Prostate gland (tissue), 2 donors: ENCODE data around the gene PRKAB2. TPM values are rescaled to one million over a fixed set of nuclear protein-coding genes. Genes with fewer than 3 reads are reported as not detected.
"Not testable (repeated sequence)": the region's sequence is repeated elsewhere in the genome, so short reads cannot be mapped to it uniquely, and the experiment has no call there.

Experiments used
- DNase-seq: peaks from one replicate; pipeline ENCODE4 v3.0.0-alpha.2; 2019; ENCODE audit warnings: low spot score
- H3K27ac ChIP-seq, 2 donors: fragments of 200-600 bp; sonication (generic); 2 replicates each; pipeline ENCODE4 v1.5.1; 2017 to 2019
- H3K27me3 ChIP-seq: fragments of 200-600 bp; sonication (generic); replicated peaks from 2 replicates; pipeline ENCODE4 v1.5.1; 2019; ENCODE audit not compliant: insufficient read depth
- H3K36me3 ChIP-seq, 2 donors: fragments of 200-600 bp; sonication (generic); 1 replicate in 1 of 2; 2 replicates in 1 of 2; pipeline versions ENCODE4 v1.5.1 to v1.8.1; 2017 to 2019
- H3K4me1 ChIP-seq: fragments of 200-600 bp; sonication (generic); replicated peaks from 2 replicates; pipeline ENCODE4 v1.5.1; 2019
- H3K4me3 ChIP-seq, 2 donors: fragments of 200-600 bp; sonication (generic); 2 replicates each; pipeline ENCODE4 v1.5.1; 2017 to 2019
- H3K9me3 ChIP-seq: fragments of 200-600 bp; sonication (generic); 2 replicates; pipeline ENCODE4 v1.5.1; 2017
- POLR2A ChIP-seq: fragments of 450-650 bp; IDR thresholded peaks from one replicate; pipeline ENCODE4 v1.6.1; 2016; ENCODE audit warnings: antibody characterized with exemption, mild to moderate bottlenecking
- POLR2AphosphoS5 ChIP-seq: sonication (generic); formaldehyde crosslinking; IDR thresholded peaks from one replicate; pipeline ENCODE4 v1.6.1; 2017; ENCODE audit warnings: antibody characterized with exemption
- WGBS: methylation state at CpG from one replicate; pipeline ENCODE4 v1.1.5; 2018; 5-methylcytosine and 5-hydroxymethylcytosine counted together
- intact Hi-C: fragments of 100-400 bp; cut with DNase I; formaldehyde crosslinking; loops from one replicate; pipeline ENCODE4 v1.14.2; 2022
- total RNA-seq, 2 donors: library from RNA; depleted of rRNA; stranded (reverse); fragments of >200 nt; gene quantifications; one replicate each; pipeline ENCODE4 v1.1.0, GENCODE V29; 2016
- TF ChIP-seq, protein P1 (sequence below), 4 experiments: fragments of 200-600 bp in 2 of 4; fragments of 450-650 bp in 2 of 4; sonication (generic) in 2 of 4; IDR thresholded peaks; 1 replicate in 3 of 4; 2 replicates in 1 of 4; pipeline ENCODE4 v1.5.1; 2016 to 2019; ENCODE audit warnings: antibody characterized with exemption in 4 of 4, mild to moderate bottlenecking in 2 of 4, moderate library complexity in 2 of 4

Gene PRKAB2
- total RNA-seq, 2 donors from 2014 or later, result 12.3 to 14.0 TPM

DNA sequence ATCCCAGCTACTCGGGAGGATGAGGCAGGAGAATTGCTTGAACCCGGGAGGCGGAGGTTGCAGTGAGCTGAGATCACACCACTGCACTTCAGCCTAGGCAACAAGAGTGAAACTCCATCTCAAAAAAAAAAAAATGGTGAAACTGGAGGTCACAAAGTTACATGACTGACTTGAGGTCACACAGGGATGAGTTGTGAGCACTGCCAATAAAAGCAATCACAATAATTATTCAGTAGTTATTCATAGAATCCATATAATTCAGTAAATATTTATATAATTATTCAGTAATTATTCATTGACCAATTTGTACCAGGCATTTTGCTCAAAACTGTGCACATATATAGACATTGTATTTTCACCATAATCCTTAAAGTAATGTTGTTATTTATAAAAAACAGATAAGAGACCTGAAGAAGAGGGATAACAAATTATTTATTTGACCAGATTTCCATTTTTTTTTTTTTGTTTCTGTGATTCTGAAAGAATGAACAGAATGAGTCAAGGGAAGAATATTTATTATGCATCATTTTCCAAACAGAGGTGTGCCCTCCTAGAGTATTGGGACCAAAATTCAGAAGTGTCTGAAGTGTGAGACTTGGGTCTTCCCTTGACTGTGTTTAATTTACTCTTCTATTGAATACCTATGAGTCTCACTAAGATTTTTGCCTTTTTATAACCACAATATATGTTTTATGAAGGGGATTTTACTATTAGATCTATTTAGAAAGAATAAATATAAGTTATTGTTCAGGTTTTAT is 43.0 kb downstream of the PRKAB2 start:
- no peaks in the 10 kb centered on the region for H3K36me3 ChIP-seq
- no peak overlapping the region for H3K27ac ChIP-seq
- no peak for TF ChIP-seq POLR2AphosphoS5
- TF ChIP-seq POLR2A, result no peak
- TF ChIP-seq, protein P1, sequence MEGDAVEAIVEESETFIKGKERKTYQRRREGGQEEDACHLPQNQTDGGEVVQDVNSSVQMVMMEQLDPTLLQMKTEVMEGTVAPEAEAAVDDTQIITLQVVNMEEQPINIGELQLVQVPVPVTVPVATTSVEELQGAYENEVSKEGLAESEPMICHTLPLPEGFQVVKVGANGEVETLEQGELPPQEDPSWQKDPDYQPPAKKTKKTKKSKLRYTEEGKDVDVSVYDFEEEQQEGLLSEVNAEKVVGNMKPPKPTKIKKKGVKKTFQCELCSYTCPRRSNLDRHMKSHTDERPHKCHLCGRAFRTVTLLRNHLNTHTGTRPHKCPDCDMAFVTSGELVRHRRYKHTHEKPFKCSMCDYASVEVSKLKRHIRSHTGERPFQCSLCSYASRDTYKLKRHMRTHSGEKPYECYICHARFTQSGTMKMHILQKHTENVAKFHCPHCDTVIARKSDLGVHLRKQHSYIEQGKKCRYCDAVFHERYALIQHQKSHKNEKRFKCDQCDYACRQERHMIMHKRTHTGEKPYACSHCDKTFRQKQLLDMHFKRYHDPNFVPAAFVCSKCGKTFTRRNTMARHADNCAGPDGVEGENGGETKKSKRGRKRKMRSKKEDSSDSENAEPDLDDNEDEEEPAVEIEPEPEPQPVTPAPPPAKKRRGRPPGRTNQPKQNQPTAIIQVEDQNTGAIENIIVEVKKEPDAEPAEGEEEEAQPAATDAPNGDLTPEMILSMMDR (IDR thresholded peaks at IDR 0.05), result no peak
- H3K27me3 ChIP-seq, result no peaks in the 10 kb centered on the region
- intact Hi-C loops, result no loop called here
- no peaks in the 10 kb centered on the region for H3K9me3 ChIP-seq
- no peak for DNase-seq
- no peaks in the 10 kb centered on the region for H3K4me1 ChIP-seq
- 91% methylated on average over 3 of the region's 3 CpGs for WGBS
- H3K4me3 ChIP-seq, result no peak overlapping the region

DNA sequence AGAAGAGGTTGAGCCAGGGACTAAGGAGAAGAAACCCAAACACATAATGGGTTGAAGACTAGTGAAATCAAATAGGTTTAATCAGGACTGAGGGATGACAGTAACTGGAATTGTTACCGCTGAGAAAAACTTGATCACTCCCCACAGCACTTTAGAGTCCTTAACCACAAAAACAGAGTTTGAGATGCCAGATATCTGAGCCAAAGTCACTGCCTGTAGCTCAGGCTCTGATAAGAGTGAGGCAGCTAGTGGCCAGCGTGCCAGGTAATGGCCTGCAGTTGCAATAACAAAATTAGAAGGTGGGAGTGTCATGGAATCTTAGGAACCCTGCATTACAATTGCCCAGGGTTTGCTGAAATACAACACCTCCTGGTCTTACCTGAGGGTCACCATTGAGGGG is 48.0 kb downstream of the PRKAB2 start:
- 53% methylated on average over 2 of the region's 2 CpGs for WGBS
- no peaks in the 10 kb centered on the region for H3K4me1 ChIP-seq
- H3K27ac ChIP-seq, result no peak overlapping the region
- H3K27me3 ChIP-seq, result no peaks in the 10 kb centered on the region
- no peaks in the 10 kb centered on the region for H3K9me3 ChIP-seq
- H3K4me3 ChIP-seq, result no peak overlapping the region
- intact Hi-C loops, result no loop called here
- H3K36me3 ChIP-seq, result no peaks in the 10 kb centered on the region
- DNase-seq, result no peak
- TF ChIP-seq POLR2AphosphoS5 (no peak), POLR2A (no peak)

DNA sequence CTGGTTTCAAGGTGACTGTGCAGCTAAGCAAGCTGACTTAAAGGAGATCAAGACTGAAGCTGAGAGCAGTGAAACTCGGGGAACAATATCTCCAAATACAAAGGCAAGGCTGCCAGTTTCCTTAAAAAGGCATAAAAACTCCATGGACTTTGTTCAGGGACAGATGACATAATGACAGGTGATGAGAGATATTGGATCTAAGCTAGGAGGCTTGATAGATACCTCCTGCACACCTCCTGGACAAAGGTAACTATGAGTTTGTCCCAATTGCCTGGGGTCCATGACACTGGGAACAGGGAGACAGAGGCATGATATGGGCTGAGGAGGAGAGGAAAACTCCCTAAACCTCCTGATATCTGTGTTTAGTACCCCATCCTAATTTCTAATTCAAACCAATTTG is 55.2 kb downstream of the PRKAB2 start:
- H3K36me3 ChIP-seq, result no peaks in the 10 kb centered on the region
- H3K4me3 ChIP-seq, result no peak overlapping the region
- no peaks in the 10 kb centered on the region for H3K9me3 ChIP-seq
- intact Hi-C loops, result no loop called here
- H3K27ac ChIP-seq, result no peak overlapping the region
- TF ChIP-seq POLR2A (no peak), POLR2AphosphoS5 (no peak)
- TF ChIP-seq, protein P1 (IDR thresholded peaks at IDR 0.05), result no peak
- no peaks in the 10 kb centered on the region for H3K4me1 ChIP-seq
- DNase-seq, result no peak
- H3K27me3 ChIP-seq, result no peaks in the 10 kb centered on the region
- WGBS, result 62% methylated on average over 1 of the region's 1 CpG

DNA sequence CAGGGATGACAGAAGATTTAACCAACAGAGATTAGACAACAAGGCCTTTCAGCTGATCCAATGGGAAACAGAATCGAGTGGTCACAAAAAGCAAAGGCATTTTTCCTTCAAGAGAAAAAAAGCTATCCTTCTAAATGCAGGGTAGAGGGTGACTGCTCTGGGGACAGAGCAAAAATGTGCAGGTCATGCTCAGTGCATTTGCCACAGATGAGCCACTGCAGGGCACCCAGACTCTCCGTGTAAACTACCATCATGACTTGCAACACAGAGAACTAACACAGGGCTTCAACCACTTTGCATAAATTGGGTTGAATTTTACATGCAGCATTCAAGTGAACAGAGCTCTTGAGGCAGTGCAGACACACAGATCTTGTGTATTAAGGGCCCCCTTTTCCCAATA is 56.8 kb downstream of the PRKAB2 start:
- TF ChIP-seq, protein P1 (IDR thresholded peaks at IDR 0.05), result no peak
- TF ChIP-seq POLR2A, result no peak
- H3K4me3 ChIP-seq, result no peak overlapping the region
- no peaks in the 10 kb centered on the region for H3K27me3 ChIP-seq
- H3K4me1 ChIP-seq, result no peaks in the 10 kb centered on the region
- H3K9me3 ChIP-seq, result no peaks in the 10 kb centered on the region
- WGBS, result 80% methylated on average over 2 of the region's 2 CpGs
- no peak overlapping the region for H3K27ac ChIP-seq
- H3K36me3 ChIP-seq, result no peaks in the 10 kb centered on the region
- DNase-seq, result no peak
- intact Hi-C loops, result no loop called here

DNA sequence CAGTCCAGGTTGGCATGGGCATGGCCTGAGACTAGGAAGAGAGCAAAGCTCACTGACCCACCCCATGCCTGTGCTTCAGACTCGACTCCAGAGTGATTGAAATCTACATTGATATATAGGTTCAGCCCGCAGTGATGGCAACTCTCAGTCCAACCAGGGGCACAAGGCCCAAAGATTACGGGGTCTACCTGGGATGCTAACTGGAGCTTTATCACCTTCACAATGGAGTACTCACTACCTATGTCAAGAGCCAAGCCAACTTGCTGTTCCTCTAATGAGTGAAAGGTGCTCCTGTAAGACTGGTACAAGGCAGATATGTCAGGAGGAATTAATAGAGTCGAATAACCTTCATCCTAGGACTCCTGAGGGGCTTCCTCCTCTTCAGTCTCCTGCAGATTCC is 57.2 kb downstream of the PRKAB2 start:
- H3K27ac ChIP-seq, DNase-seq, H3K9me3 ChIP-seq, H3K27me3 ChIP-seq, H3K4me1 ChIP-seq, H3K36me3 ChIP-seq, H3K4me3 ChIP-seq, intact Hi-C loops: not testable (repeated sequence)
- WGBS, result 87% methylated on average over 4 of the region's 4 CpGs

DNA sequence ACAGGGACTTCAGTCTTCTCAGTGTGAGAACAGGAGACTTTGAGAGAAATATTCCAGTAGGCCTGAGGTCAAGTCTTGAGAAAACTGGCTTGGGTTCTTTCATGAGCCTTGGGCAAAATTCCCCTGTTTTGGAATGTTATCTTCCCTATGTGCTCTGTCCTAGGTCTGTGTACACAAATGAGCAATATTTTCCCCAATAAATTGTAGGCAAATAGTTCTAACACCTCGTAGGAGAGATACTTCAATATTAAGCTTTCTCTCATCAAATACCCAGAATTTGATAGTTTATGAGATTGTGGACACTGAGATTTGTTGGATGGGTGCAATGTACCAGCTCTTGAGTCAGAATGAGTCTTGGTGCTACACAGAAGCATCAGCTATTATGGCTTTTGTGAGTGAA is 57.9 kb downstream of the PRKAB2 start:
- H3K4me3 ChIP-seq, H3K27me3 ChIP-seq, DNase-seq, H3K4me1 ChIP-seq, H3K27ac ChIP-seq, H3K36me3 ChIP-seq, H3K9me3 ChIP-seq, intact Hi-C loops: not testable (repeated sequence)
- 35% methylated on average over 1 of the region's 1 CpG for WGBS
